Mesendoderm (in vitro differentiated cells): ENCODE data around the gene ATF6B.
"Not testable (repeated sequence)": the region's sequence is repeated elsewhere in the genome, so short reads cannot be mapped to it uniquely, and the experiment has no call there.

Source experiments
- DNase-seq: peaks from one replicate; pipeline ENCODE4 v3.0.0; 2013
- H2AK5ac ChIP-seq: 2 replicates; pipeline ENCODE4 v1.6.1; 2013; ENCODE audit warnings: low read length, inconsistent platforms
- H2BK120ac ChIP-seq: 2 replicates; pipeline ENCODE4 v1.6.1; 2013; ENCODE audit warnings: low read depth, mild to moderate bottlenecking, low read length, moderate library complexity, mixed read lengths
- H2BK15ac ChIP-seq: replicated peaks from 2 replicates; pipeline ENCODE4 v1.6.1; 2013; ENCODE audit warnings: low read depth, mild to moderate bottlenecking, moderate library complexity
- H2BK5ac ChIP-seq: 2 replicates; pipeline ENCODE4 v1.6.1; 2013; ENCODE audit warnings: low read length, inconsistent platforms
- H3K18ac ChIP-seq: 2 replicates; pipeline ENCODE4 v1.6.1; 2013; ENCODE audit warnings: mild to moderate bottlenecking, low read length, mixed read lengths
- H3K23ac ChIP-seq: one replicate; pipeline ENCODE4 v1.6.1; 2013; ENCODE audit warnings: low read length
- H3K27ac ChIP-seq: 2 replicates; pipeline ENCODE4 v1.5.1; 2013; ENCODE audit warnings: low read depth, mild to moderate bottlenecking, inconsistent platforms, low read length, moderate library complexity
- H3K27me3 ChIP-seq: 2 replicates; pipeline ENCODE4 v1.6.1; 2013; ENCODE audit warnings: low read length, control low read depth, mild to moderate bottlenecking, inconsistent platforms; ENCODE audit not compliant: insufficient read depth, poor library complexity
- H3K36me3 ChIP-seq: 2 replicates; pipeline ENCODE4 v1.6.1; 2013; ENCODE audit warnings: low read length, inconsistent platforms; ENCODE audit not compliant: control insufficient read depth, insufficient read depth
- H3K4ac ChIP-seq: one replicate; pipeline ENCODE4 v1.6.1; 2013; ENCODE audit warnings: low read depth, mild to moderate bottlenecking, low read length, moderate library complexity
- H3K4me1 ChIP-seq: 2 replicates; pipeline ENCODE4 v1.6.1; 2013; ENCODE audit warnings: low read depth, low read length, inconsistent platforms; ENCODE audit not compliant: control insufficient read depth
- H3K4me2 ChIP-seq: 2 replicates; pipeline ENCODE4 v1.6.1; 2013; ENCODE audit warnings: low read length
- H3K4me3 ChIP-seq: 2 replicates; pipeline ENCODE4 v1.5.1; 2013; ENCODE audit warnings: mild to moderate bottlenecking, low read length
- H3K56ac ChIP-seq: one replicate; pipeline ENCODE4 v1.6.1; 2013; ENCODE audit warnings: low read length
- H3K79me1 ChIP-seq: 2 replicates; pipeline ENCODE4 v1.6.1; 2013; ENCODE audit warnings: low read length, inconsistent platforms
- H3K79me2 ChIP-seq: 2 replicates; pipeline ENCODE4 v1.6.1; 2013; ENCODE audit warnings: mild to moderate bottlenecking, low read length; ENCODE audit not compliant: control insufficient read depth, insufficient read depth
- H3K9ac ChIP-seq: 2 replicates; pipeline ENCODE4 v1.6.1; 2013; ENCODE audit warnings: low read length, inconsistent platforms
- H4K5ac ChIP-seq: one replicate; pipeline ENCODE4 v1.6.1; 2013; ENCODE audit warnings: low read length
- H4K8ac ChIP-seq: one replicate; pipeline ENCODE4 v1.6.1; 2013; ENCODE audit warnings: low read depth, mild to moderate bottlenecking, control low read depth, low read length, moderate library complexity
- WGBS: extraction: QIAGEN DNeasy Blood & Tissue Kit; methylation state at CpG from one replicate; pipeline ENCODE4 v1.1.7; 2013; ENCODE audit warnings: low lambda C conversion rate, missing lambda C conversion rate; ENCODE audit not compliant: insufficient coverage; ENCODE audit errors: extremely low coverage; 5-methylcytosine and 5-hydroxymethylcytosine counted together

ATF6B gene

DNA sequence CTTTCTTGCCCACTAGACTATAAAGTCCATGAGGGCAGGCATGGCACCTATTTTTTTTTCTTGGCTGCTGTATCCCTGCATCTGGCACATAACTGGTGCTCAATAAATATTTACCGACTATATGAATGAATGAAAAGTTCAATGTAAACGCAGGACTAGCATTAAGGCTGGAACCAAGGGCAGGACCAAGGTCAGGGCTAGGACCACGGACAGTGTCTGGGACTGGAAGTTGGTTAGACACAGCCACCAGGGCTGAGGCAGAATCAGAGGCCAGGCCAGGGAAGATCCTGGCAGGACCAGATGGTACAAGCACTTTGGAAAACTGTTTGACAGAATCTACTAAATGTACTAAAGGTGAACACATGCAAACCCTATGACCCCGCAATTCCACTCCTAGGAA is 22.6 kb downstream of the ATF6B start:
- no peak overlapping the region for H3K56ac ChIP-seq
- no peaks in the 10 kb centered on the region for H3K79me2 ChIP-seq
- no peak overlapping the region for H3K9ac ChIP-seq
- WGBS, result no CpG with 5 or more reads among the region's 4 CpGs
- no peak overlapping the region for H3K4ac ChIP-seq
- no peak overlapping the region for H2AK5ac ChIP-seq
- H2BK120ac ChIP-seq, result no peak overlapping the region
- no peak overlapping the region for H3K23ac ChIP-seq
- no peak overlapping the region for H4K5ac ChIP-seq
- no peak overlapping the region for H3K4me2 ChIP-seq
- H3K36me3 ChIP-seq, result no peaks in the 10 kb centered on the region
- H2BK15ac ChIP-seq, result no peak overlapping the region
- peaks cover 3% of the 10 kb centered on the region for H3K27me3 ChIP-seq
- peak; percentile 35 for DNase-seq
- no peak overlapping the region for H3K4me3 ChIP-seq
- no peaks in the 10 kb centered on the region for H3K79me1 ChIP-seq
- H4K8ac ChIP-seq, result no peak overlapping the region
- H3K27ac ChIP-seq, result no peak overlapping the region
- no peak overlapping the region for H2BK5ac ChIP-seq
- H3K18ac ChIP-seq, result no peak overlapping the region
- H3K4me1 ChIP-seq, result no peaks in the 10 kb centered on the region

DNA sequence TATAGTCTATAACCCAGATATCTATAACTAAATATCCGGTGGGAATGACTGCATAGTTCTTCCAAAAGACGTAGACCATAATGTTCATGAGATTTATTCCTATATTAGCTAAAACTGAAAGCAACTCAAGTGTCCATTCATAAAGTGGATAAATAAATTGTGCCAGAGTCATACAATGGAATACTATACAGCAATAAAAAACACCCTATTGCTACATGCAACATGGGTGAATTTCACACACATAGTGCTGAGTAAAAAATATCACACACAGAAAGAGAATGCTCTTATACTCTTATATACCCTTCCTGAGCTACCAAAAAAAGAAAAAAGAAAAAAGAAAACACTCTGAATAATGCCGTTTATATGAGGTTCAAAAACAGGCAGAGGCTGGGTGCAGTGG is 25.8 kb downstream of the ATF6B start:
- H3K4ac ChIP-seq, result no peak overlapping the region
- no peak overlapping the region for H2BK5ac ChIP-seq
- no peak overlapping the region for H4K5ac ChIP-seq
- no peak overlapping the region for H2AK5ac ChIP-seq
- no peaks in the 10 kb centered on the region for H3K36me3 ChIP-seq
- no peak overlapping the region for H3K27ac ChIP-seq
- H3K9ac ChIP-seq, result no peak overlapping the region
- no peaks in the 10 kb centered on the region for H3K79me2 ChIP-seq
- no peak overlapping the region for H3K4me2 ChIP-seq
- no peak overlapping the region for H2BK15ac ChIP-seq
- H3K4me3 ChIP-seq, result no peak overlapping the region
- no peak overlapping the region for H2BK120ac ChIP-seq
- no peak for DNase-seq
- no peaks in the 10 kb centered on the region for H3K4me1 ChIP-seq
- no peak overlapping the region for H3K23ac ChIP-seq
- H3K79me1 ChIP-seq, result no peaks in the 10 kb centered on the region
- no peaks in the 10 kb centered on the region for H3K27me3 ChIP-seq
- WGBS, result no CpG with 5 or more reads among the region's 3 CpGs
- H4K8ac ChIP-seq, result no peak overlapping the region
- H3K18ac ChIP-seq, result no peak overlapping the region
- no peak overlapping the region for H3K56ac ChIP-seq

DNA sequence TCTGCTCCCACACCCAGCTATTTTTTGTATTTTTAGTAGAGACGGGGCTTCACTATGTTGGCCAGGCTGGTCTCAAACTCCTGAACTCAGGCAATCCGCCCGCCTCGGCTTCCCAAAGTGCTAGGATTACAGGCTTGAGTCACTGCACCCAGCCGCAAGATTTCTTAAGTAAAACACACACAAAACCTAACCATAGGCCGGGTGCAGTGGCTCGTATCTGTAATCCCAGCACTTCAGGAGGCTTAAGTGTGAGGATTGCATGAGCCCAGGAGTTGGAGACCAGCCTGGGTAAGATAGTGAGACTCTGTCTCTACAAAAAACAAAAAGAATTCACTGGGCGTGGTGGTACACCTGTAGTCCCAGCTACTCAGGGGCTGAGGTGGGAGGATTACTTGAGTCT is 27.8 kb downstream of the ATF6B start:
- not testable (repeated sequence) for H3K9ac ChIP-seq, H2BK5ac ChIP-seq, H3K27me3 ChIP-seq, H3K79me1 ChIP-seq, H2BK15ac ChIP-seq, H3K4me1 ChIP-seq, DNase-seq, H3K27ac ChIP-seq, H3K23ac ChIP-seq, H4K5ac ChIP-seq, H3K79me2 ChIP-seq, H3K4me3 ChIP-seq, H2BK120ac ChIP-seq, H3K56ac ChIP-seq, H4K8ac ChIP-seq, H3K4me2 ChIP-seq, H3K18ac ChIP-seq, H3K4ac ChIP-seq, H2AK5ac ChIP-seq, H3K36me3 ChIP-seq
- no CpG with 5 or more reads among the region's 8 CpGs for WGBS

DNA sequence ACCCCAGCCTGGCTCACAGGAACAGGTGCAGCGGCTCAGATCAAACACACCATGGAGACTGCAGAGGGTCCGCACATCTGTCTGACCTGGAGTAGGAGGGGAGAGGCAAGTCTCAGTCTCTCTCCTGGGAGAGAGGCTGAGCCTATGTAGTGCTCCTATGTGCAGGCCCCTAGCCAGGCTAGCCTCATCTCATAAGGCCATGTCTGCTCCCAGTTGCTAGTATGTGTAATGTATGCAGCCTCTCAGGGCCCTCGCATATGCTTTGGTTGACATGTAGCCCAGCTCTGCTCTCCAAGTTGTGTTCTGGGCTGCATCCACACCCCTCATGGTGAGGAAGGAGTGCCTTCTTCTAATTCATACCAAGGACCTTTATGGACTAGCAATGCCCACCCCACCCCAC is 30.7 kb downstream of the ATF6B start:
- no peak overlapping the region for H3K9ac ChIP-seq
- H3K4ac ChIP-seq, result no peak overlapping the region
- no peak overlapping the region for H2BK15ac ChIP-seq
- H3K4me3 ChIP-seq, result no peak overlapping the region
- no peaks in the 10 kb centered on the region for H3K36me3 ChIP-seq
- H4K5ac ChIP-seq, result no peak overlapping the region
- H2AK5ac ChIP-seq, result no peak overlapping the region
- no peak overlapping the region for H3K18ac ChIP-seq
- no peak overlapping the region for H3K56ac ChIP-seq
- no peaks in the 10 kb centered on the region for H3K79me2 ChIP-seq
- no peaks in the 10 kb centered on the region for H3K4me1 ChIP-seq
- no peak overlapping the region for H3K27ac ChIP-seq
- H3K79me1 ChIP-seq, result no peaks in the 10 kb centered on the region
- H3K27me3 ChIP-seq, result no peaks in the 10 kb centered on the region
- no peak overlapping the region for H2BK120ac ChIP-seq
- H3K23ac ChIP-seq, result no peak overlapping the region
- DNase-seq, result no peak
- no peak overlapping the region for H3K4me2 ChIP-seq
- no peak overlapping the region for H4K8ac ChIP-seq
- no peak overlapping the region for H2BK5ac ChIP-seq
- WGBS, result no CpG with 5 or more reads among the region's 3 CpGs

DNA sequence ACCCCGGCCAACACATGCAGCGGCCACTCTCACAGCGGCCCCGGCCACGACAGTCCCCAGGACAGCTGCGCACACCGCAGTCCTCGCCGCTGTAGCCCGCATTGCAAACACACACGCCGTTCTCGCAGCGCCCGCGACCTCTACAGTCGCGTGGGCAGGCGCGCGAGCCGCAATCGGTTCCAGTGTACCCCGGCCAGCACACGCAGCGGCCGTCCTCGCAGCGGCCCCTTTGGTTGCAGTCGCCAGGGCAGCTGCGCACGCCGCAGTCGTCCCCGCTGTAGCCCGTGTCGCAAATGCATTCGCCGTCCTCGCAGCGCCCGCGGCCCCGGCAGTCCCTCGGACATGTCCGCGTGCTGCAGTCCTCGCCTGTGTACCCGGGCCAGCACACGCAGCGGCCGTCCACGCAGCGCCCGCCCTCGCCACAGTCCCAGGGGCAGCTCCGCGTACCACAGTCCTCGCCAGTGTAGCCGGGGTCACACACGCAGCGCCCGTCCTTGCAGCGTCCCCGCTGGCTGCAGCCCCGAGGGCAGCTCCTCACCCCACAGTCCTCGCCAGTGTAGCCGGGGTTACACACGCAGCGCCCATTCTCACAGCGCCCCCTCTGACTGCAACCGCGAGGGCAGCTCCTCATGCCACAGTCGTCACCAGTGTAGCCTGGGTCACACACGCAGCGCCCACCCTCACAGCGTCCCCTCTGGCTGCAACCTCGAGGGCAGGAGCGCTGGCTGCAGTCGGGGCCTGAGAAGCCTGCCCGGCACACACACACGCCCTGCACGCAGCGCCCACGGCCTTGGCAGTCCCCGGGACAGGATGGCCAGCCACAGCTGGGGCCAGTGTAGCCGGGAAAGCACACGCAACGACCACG is 31.4 kb downstream of the ATF6B start:
- H3K36me3 ChIP-seq, result no peaks in the 10 kb centered on the region
- no peak overlapping the region for H3K4me2 ChIP-seq
- no peaks in the 10 kb centered on the region for H3K27me3 ChIP-seq
- no peak overlapping the region for H2BK120ac ChIP-seq
- H3K27ac ChIP-seq, result no peak overlapping the region
- no peak overlapping the region for H2BK15ac ChIP-seq
- no peaks in the 10 kb centered on the region for H3K4me1 ChIP-seq
- H3K56ac ChIP-seq, result no peak overlapping the region
- H3K23ac ChIP-seq, result peak overlapping the region; percentile 89
- no peak overlapping the region for H3K4me3 ChIP-seq
- no peak for DNase-seq
- H4K8ac ChIP-seq, result no peak overlapping the region
- H3K79me1 ChIP-seq, result no peaks in the 10 kb centered on the region
- no peak overlapping the region for H3K18ac ChIP-seq
- H2BK5ac ChIP-seq, result no peak overlapping the region
- no peak overlapping the region for H4K5ac ChIP-seq
- no peak overlapping the region for H2AK5ac ChIP-seq
- no CpG with 5 or more reads among the region's 90 CpGs for WGBS
- no peak overlapping the region for H3K9ac ChIP-seq
- H3K4ac ChIP-seq, result no peak overlapping the region
- no peaks in the 10 kb centered on the region for H3K79me2 ChIP-seq

DNA sequence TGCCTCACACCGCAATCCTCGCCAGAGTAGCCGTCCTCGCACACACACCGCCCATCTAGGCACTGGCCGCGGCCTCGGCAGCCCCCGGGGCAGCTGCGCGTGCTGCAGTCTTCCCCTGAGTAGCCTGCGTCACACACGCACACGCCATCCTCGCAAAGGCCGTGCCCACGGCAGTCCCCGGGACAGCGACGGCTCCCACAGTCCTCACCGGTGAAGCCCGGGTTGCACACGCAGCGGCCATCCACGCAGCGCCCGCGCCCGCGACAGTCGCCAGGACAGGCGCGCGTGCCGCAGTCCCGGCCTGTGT is 32.0 kb downstream of the ATF6B start:
- no peak overlapping the region for H3K56ac ChIP-seq
- no peak overlapping the region for H4K5ac ChIP-seq
- no peak overlapping the region for H2BK15ac ChIP-seq
- no peak overlapping the region for H2BK5ac ChIP-seq
- H3K4me3 ChIP-seq, result no peak overlapping the region
- no peak for DNase-seq
- H3K18ac ChIP-seq, result no peak overlapping the region
- H2BK120ac ChIP-seq, result no peak overlapping the region
- H3K4me2 ChIP-seq, result no peak overlapping the region
- no CpG with 5 or more reads among the region's 36 CpGs for WGBS
- no peaks in the 10 kb centered on the region for H3K36me3 ChIP-seq
- H3K9ac ChIP-seq, result no peak overlapping the region
- H3K4ac ChIP-seq, result no peak overlapping the region
- no peak overlapping the region for H3K27ac ChIP-seq
- H3K23ac ChIP-seq, result no peak overlapping the region
- H4K8ac ChIP-seq, result no peak overlapping the region
- no peaks in the 10 kb centered on the region for H3K27me3 ChIP-seq
- H2AK5ac ChIP-seq, result no peak overlapping the region
- H3K4me1 ChIP-seq, result no peaks in the 10 kb centered on the region
- H3K79me1 ChIP-seq, result no peaks in the 10 kb centered on the region
- no peaks in the 10 kb centered on the region for H3K79me2 ChIP-seq
